GM18870 (cell line): ENCODE measurements around the gene DDX42.
"Not testable (repeated sequence)": the region's sequence is repeated elsewhere in the genome, so short reads cannot be mapped to it uniquely, and the experiment has no call there.

Experiments
- ATAC-seq: cut with Tn5 transposase; IDR thresholded peaks from one replicate; pipeline ENCODE4 v1.9.1; 2021; ENCODE audit warnings: moderate library complexity; ENCODE audit not compliant: unreplicated experiment

DDX42 gene

DNA sequence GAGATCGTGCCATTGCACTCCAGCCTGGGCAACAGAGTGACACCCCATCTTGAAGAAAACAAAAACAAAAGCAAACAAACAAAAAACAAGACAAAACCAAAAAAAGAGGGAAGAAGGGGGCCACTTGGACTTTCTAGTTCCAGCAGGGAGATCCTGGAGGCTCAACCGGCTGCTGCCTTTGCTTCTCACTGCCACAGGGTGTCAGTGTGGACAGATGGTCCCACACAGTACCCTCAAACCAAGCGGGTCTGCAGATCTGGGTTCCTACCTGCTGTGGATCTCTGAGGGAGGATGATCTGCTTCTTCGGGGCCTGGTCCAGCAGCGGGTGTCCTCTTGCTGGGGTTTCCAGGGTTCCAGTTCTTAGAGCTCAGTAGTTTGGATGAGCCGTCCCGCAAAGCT lies 92.7 kb downstream of the DDX42 start:
- ATAC-seq, result not testable (repeated sequence)
